Thoracic aorta (tissue), 2 donors: ENCODE results near the gene PUS7. TPM values are rescaled to one million over a fixed set of nuclear protein-coding genes. Genes with fewer than 3 reads are reported as not detected.

Experiments used
- ATAC-seq: fragments of 150-250 bp; one replicate; pipeline ENCODE4 v1.8.0; 2017; ENCODE audit warnings: low read depth; ENCODE audit not compliant: insufficient number of reproducible peaks, low FRiP score
- DNase-seq: peaks from one replicate; pipeline ENCODE4 v3.0.0-alpha.2; 2020; ENCODE audit warnings: low spot score
- H3K27ac ChIP-seq, 2 donors: fragments of 200-600 bp; sonication (generic); 1 replicate in 1 of 2; 2 replicates in 1 of 2; pipeline ENCODE4 v1.5.1; 2016; ENCODE audit warnings: mild to moderate bottlenecking in 2 of 2, moderate library complexity in 2 of 2
- H3K27me3 ChIP-seq: fragments of 200-600 bp; sonication (generic); replicated peaks from 2 replicates; pipeline ENCODE4 v1.6.0; 2016; ENCODE audit warnings: mild to moderate bottlenecking; ENCODE audit not compliant: insufficient read depth
- H3K36me3 ChIP-seq: fragments of 200-600 bp; sonication (generic); one replicate; pipeline ENCODE4 v1.5.1; 2016
- H3K4me1 ChIP-seq, 2 donors: fragments of 200-600 bp; sonication (generic); 1 replicate in 1 of 2; 2 replicates in 1 of 2; pipeline versions ENCODE4 v1.5.1 to v1.6.0; 2016; ENCODE audit warnings: low read depth in 2 of 2, mild to moderate bottlenecking in 1 of 2; ENCODE audit not compliant: control insufficient read depth in 1 of 2
- H3K4me3 ChIP-seq: fragments of 200-600 bp; sonication (generic); 2 replicates; pipeline ENCODE4 v1.5.1; 2016; ENCODE audit warnings: mild to moderate bottlenecking
- H3K9me3 ChIP-seq: fragments of 200-600 bp; sonication (generic); 2 replicates; pipeline ENCODE4 v1.5.1; 2016
- total RNA-seq, 2 donors: library from RNA; depleted of rRNA; stranded (reverse); fragments of >200 nt; gene quantifications; one replicate each; pipeline versions ENCODE4 v1.1.0 to v1.2.3, GENCODE V29; 2016
- TF ChIP-seq, protein P1 (sequence below): fragments of 200-600 bp; sonication (generic); IDR thresholded peaks from one replicate; pipeline ENCODE4 v1.5.1; 2019; ENCODE audit warnings: antibody characterized with exemption

PUS7 gene
- total RNA-seq, 2 donors from 2014 or later = 4.1 to 20.6 TPM

DNA sequence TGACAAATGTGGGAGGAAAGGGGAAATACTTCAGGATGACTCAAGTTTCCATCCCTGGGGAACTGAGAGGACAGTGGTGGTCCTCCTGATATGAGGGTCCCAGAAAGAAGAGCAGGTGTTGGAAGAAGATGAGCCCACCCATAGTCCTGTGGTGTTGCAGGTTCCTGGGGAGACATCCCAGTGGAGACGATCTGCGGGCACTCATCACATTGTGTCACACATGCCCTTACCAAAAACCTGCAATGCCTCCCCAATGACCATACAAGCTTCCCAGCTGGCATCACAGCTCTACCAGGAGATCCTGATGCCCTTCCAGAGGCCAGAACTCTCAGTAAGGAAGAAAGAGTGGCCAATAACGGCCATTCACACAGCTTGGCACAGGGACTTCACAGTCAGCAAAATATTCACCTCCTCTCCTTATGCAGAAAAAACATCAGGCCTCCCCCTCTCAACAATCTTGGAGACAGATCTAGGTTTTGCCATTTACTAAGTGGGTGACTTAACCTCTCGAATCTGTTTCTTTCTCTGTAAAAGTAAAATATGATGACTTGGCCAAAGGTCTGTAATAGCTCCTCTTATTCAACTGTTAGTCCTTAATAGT lies 9.0 kb downstream of the PUS7 start:
- no peak overlapping the region for H3K4me3 ChIP-seq
- no peaks in the 10 kb centered on the region for H3K9me3 ChIP-seq
- TF ChIP-seq, protein P1, sequence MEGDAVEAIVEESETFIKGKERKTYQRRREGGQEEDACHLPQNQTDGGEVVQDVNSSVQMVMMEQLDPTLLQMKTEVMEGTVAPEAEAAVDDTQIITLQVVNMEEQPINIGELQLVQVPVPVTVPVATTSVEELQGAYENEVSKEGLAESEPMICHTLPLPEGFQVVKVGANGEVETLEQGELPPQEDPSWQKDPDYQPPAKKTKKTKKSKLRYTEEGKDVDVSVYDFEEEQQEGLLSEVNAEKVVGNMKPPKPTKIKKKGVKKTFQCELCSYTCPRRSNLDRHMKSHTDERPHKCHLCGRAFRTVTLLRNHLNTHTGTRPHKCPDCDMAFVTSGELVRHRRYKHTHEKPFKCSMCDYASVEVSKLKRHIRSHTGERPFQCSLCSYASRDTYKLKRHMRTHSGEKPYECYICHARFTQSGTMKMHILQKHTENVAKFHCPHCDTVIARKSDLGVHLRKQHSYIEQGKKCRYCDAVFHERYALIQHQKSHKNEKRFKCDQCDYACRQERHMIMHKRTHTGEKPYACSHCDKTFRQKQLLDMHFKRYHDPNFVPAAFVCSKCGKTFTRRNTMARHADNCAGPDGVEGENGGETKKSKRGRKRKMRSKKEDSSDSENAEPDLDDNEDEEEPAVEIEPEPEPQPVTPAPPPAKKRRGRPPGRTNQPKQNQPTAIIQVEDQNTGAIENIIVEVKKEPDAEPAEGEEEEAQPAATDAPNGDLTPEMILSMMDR = no peak
- no peaks in the 10 kb centered on the region for H3K36me3 ChIP-seq
- ATAC-seq (no peak), DNase-seq (no peak)
- no peaks in the 10 kb centered on the region for H3K27me3 ChIP-seq
- H3K27ac ChIP-seq = no peak overlapping the region
- no peaks in the 10 kb centered on the region for H3K4me1 ChIP-seq

DNA sequence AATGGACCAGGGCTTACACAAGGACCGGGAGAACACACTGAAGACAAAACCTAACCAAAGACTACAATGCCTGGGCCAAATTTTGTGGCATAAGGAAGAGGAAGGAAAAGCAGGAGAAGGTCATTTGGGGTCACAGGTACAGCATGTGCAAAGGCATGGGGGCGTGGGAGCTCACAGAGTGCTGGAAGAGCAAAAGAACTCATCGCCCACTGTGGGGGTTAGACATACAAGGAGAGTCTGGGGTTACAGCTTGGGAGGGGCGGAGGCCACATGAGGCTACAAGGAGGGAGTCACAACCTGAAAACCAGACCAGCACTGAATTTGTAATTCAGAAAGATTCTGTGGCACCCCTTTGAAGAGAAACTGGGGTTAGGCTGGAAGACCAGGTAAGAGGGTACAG lies 9.7 kb downstream of the PUS7 start:
- Histone ChIP-seq H3K27me3 (no peaks in the 10 kb centered on the region), H3K36me3 (no peaks in the 10 kb centered on the region), H3K27ac (no peak overlapping the region), H3K4me3 (no peak overlapping the region), H3K4me1 (no peaks in the 10 kb centered on the region), H3K9me3 (no peaks in the 10 kb centered on the region)
- ATAC-seq (no peak), DNase-seq (no peak)
- TF ChIP-seq, protein P1 = no peak

DNA sequence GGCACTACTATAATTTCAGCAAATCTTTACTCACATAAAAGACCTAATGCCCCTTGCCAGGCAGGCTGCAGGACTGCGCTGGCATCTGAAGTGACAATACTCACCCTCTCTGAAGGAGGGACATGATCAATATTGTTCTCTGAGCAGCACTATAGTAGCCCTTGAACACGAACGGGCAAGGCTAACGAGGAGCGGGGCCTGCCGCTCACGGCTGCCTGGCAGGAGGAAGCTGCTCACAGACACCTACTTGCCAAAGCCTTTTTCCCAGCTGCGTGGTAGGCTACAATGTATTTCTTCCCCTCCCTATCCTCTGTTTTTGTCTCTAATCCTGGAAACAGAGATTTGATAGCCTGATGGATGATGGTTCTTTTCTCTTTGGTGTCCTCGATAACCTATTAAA lies 19.9 kb downstream of the PUS7 start:
- ATAC-seq = no peak
- TF ChIP-seq, protein P1 = no peak
- peaks cover 6% of the 10 kb centered on the region for H3K36me3 ChIP-seq

DNA sequence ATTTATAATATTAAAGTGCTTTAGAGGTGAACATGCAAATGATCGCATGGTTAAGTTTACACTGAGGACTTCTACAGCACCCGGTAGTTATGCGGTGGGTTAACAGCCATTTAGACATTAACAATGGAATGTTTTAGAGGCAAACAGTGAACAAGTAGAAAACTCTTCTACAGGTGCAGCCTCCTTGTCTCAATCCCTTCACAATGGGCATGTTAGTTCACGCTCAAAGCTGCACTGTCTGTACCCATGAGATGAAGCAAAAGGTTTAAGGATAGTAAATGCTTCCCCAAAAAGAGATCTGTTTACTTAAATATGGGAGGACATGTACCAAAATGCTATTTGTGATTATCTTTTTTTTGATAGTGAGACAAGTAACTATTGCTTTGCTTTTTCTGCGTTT lies 25.1 kb downstream of the PUS7 start:
- H3K4me1 ChIP-seq = peaks cover 8 to 27% of the 10 kb centered on the region in 2 donors
- DNase-seq = no peak
- TF ChIP-seq, protein P1 = no peak
- H3K27ac ChIP-seq = no peak overlapping the region
- no peaks in the 10 kb centered on the region for H3K9me3 ChIP-seq
- H3K4me3 ChIP-seq = no peak overlapping the region
- H3K27me3 ChIP-seq = no peaks in the 10 kb centered on the region
- ATAC-seq = no peak
- no peaks in the 10 kb centered on the region for H3K36me3 ChIP-seq

More for the DNA sequence above, 19.9 kb downstream of the PUS7 start:
- Histone ChIP-seq H3K9me3 (no peaks in the 10 kb centered on the region), H3K27me3 (no peaks in the 10 kb centered on the region), H3K4me1 (peaks cover 0 to under 1% of the 10 kb centered on the region in 2 donors), H3K4me3 (no peak overlapping the region), H3K27ac (no peak overlapping the region)
- DNase-seq = no peak

DNA sequence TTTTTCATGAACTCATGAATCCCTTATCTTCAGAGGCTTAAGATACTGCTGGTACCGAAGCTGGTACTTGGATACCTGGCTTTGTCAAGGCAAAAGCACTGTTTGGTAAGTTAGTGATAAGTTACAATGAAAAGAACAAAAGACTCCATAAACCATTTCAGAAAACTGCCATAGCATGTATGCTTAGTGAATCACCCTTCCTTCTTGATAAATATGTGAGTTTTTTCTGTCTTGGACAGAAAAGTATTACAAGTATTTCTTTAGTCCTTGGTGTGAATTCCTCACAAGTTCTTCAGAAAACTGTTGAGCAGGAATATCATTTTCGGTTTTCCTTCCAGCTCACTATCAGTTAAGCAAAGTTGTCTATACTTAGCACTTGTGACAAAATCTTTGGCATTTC lies 25.6 kb downstream of the PUS7 start:
- H3K9me3 ChIP-seq = no peaks in the 10 kb centered on the region
- no peak for ATAC-seq
- H3K27me3 ChIP-seq = no peaks in the 10 kb centered on the region

More for the DNA sequence above, 25.6 kb downstream of the PUS7 start:
- Histone ChIP-seq H3K36me3 (no peaks in the 10 kb centered on the region), H3K4me1 (peaks cover 8 to 27% of the 10 kb centered on the region in 2 donors), H3K4me3 (no peak overlapping the region), H3K27ac (peak overlapping the region in 1 of 2 donors; percentile 24)
- TF ChIP-seq, protein P1 = no peak
- no peak for DNase-seq
